ENCODE results near the gene CACNA1A.

CACNA1A gene

DNA sequence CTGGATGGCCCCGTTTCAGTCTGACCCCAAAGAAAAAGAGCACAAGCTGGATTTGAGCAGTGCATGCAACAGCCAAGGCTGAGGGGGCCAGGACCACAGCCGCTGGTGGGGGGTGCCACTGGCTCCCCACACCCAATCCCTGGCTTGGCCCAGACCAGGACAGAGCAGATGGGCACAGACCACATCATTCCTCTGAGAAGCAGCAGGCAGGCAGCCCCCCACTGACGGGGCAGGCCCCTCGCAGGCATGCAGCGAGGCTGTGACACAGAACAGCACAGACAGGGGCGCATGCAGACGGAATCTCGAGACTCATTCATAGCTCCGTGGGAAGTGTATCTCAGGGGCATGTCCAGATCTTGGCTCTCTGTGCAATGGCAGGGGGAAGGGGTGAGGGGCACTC lies 281.2 kb downstream of the CACNA1A start:
- Histone ChIP-seq H2BK12ac (ENCODE audit: low read length in 2 of 2) (no peak overlapping the region), H2AFZ (ENCODE audit: low read depth, low read length) (no peak overlapping the region), H3K9ac (ENCODE audit: low read length) (no peak overlapping the region), H2BK5ac (ENCODE audit: low read depth, low read length, poor library complexity, severe bottlenecking) (no peak overlapping the region), H2BK15ac (ENCODE audit: low read depth, poor library complexity, severe bottlenecking) (no peak overlapping the region), H3K4me3 (ENCODE audit: insufficient read depth in 1 of 2, low read depth in 1 of 2, low read length in 2 of 2) (no peak overlapping the region), H3K9me3 (ENCODE audit: control insufficient read depth, low read length) (peaks cover 4% of the 10 kb centered on the region), H3K4ac (ENCODE audit: low read depth in 1 of 2, low read length in 2 of 2) (no peak overlapping the region), H3K23ac (ENCODE audit: low read length in 2 of 2) (no peak overlapping the region), H3K27me3 (ENCODE audit: control insufficient read depth in 1 of 2, insufficient read depth in 1 of 2, low read length in 2 of 2) (peaks cover 0 to 18% of the 10 kb centered on the region in 2 experiments), H3K27ac (ENCODE audit: low read length, poor library complexity, severe bottlenecking) (no peak overlapping the region), H3K36me3 (ENCODE audit: control insufficient read depth in 1 of 2, insufficient read depth in 2 of 2, low read depth in 1 of 2, low read length in 2 of 2) (peaks cover 0 to 26% of the 10 kb centered on the region in 2 experiments), H3K4me2 (ENCODE audit: low read length, poor library complexity, severe bottlenecking) (no peak overlapping the region), H3K79me1 (replicated peaks; ENCODE audit: low read length, poor library complexity, severe bottlenecking) (no peaks in the 10 kb centered on the region), H2BK120ac (ENCODE audit: low read depth, low read length) (no peak overlapping the region), H3K14ac (ENCODE audit: low read length in 2 of 2) (peak overlapping the region in 1 of 2 experiments; percentile 12), H2AK5ac (ENCODE audit: low read length, severe bottlenecking) (no peak overlapping the region), H3K4me1 (ENCODE audit: control insufficient read depth, insufficient read depth, low read depth, low read length) (no peaks in the 10 kb centered on the region), H3K18ac (ENCODE audit: low read depth in 1 of 2, low read length in 2 of 2) (no peak overlapping the region), H4K91ac (ENCODE audit: low read length) (no peak overlapping the region), H4K8ac (ENCODE audit: low read length) (no peak overlapping the region)
- 76% methylated on average over 9 of the region's 9 CpGs for WGBS
- no peak for DNase-seq

DNA sequence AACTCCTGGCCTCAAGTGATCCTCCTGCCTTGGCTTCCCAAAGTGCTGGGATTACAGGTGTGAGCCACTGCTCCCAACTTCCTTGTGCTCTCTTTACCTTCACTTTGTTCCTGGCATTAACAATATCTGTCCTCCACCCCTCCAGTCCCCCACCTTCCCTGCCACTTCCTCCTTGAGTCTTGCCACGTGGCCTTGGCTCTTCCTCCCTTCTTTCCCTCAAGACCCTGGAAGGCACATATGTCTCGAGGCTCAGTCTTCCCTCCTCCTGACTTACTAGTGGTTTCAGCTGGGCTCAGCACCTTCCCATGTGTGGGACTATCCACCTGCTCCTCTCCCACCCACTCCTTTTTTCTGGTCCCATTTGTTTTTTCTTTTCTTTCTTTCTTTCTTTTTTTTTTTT lies 285.4 kb downstream of the CACNA1A start:
- Histone ChIP-seq H3K4me1 (ENCODE audit: control insufficient read depth, insufficient read depth, low read depth, low read length) (peaks cover 2% of the 10 kb centered on the region), H3K18ac (ENCODE audit: low read depth in 1 of 2, low read length in 2 of 2) (no peak overlapping the region), H3K14ac (ENCODE audit: low read length in 2 of 2) (no peak overlapping the region), H3K27me3 (ENCODE audit: control insufficient read depth in 1 of 2, insufficient read depth in 1 of 2, low read length in 2 of 2) (peaks cover 0 to 5% of the 10 kb centered on the region in 2 experiments), H2BK15ac (ENCODE audit: low read depth, poor library complexity, severe bottlenecking) (no peak overlapping the region), H3K4me3 (ENCODE audit: insufficient read depth in 1 of 2, low read depth in 1 of 2, low read length in 2 of 2) (no peak overlapping the region), H2BK5ac (ENCODE audit: low read depth, low read length, poor library complexity, severe bottlenecking) (no peak overlapping the region), H3K9me3 (ENCODE audit: control insufficient read depth, low read length) (peaks cover 4% of the 10 kb centered on the region), H3K27ac (ENCODE audit: low read length, poor library complexity, severe bottlenecking) (no peak overlapping the region), H3K79me1 (replicated peaks; ENCODE audit: low read length, poor library complexity, severe bottlenecking) (no peaks in the 10 kb centered on the region), H4K8ac (ENCODE audit: low read length) (no peak overlapping the region), H3K36me3 (ENCODE audit: control insufficient read depth in 1 of 2, insufficient read depth in 2 of 2, low read depth in 1 of 2, low read length in 2 of 2) (peaks cover 0 to 23% of the 10 kb centered on the region in 2 experiments), H2AFZ (ENCODE audit: low read depth, low read length) (no peak overlapping the region), H2AK5ac (ENCODE audit: low read length, severe bottlenecking) (no peak overlapping the region), H4K91ac (ENCODE audit: low read length) (no peak overlapping the region), H3K9ac (ENCODE audit: low read length) (no peak overlapping the region), H2BK120ac (ENCODE audit: low read depth, low read length) (no peak overlapping the region), H2BK12ac (ENCODE audit: low read length in 2 of 2) (no peak overlapping the region), H3K4me2 (ENCODE audit: low read length, poor library complexity, severe bottlenecking) (no peak overlapping the region), H3K4ac (ENCODE audit: low read depth in 1 of 2, low read length in 2 of 2) (no peak overlapping the region), H3K23ac (ENCODE audit: low read length in 2 of 2) (no peak overlapping the region)
- no peak for DNase-seq
- 58% methylated on average over 2 of the region's 2 CpGs for WGBS

DNA sequence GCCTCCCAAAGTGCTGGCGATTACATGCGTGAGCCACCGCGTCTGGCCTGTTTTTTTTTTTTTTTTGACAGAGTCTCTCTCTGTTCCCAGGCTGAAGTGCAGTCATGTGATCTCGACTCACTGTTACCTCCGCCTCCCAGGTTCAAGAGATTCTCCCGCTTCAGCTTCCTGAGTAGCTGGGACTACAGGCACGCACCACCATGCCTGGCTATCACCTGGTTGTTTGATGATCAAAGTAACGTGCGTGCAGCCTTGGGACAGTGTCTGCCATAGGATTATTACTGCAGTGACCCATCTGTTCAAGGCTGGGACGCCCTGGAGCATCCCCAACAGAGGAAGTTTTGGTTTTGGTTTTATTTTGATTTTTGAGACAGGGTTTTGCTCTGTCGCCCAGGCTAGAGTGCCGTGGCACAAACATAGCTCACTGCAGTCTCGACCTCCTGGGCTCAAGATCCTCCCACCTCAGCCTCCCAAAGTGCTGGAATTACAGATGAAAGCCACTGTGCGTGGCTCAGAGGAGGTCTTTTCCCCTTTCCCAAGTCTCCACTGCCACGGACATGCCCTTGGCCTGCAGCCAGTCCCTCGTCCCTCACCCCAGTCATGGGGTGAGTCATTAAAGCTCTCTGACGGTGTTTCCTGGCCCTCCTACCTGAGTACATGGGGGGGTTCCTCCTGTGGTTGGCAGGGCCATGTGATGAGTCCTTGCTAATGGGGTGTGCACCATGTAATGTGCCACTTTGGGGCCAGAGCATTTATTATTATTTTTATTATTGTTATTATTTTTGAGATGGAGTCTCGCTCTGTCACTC lies 290.5 kb downstream of the CACNA1A start:
- no peak overlapping the region for H2BK5ac ChIP-seq (ENCODE audit: low read depth, low read length, poor library complexity, severe bottlenecking)
- no peak overlapping the region for H3K18ac ChIP-seq (ENCODE audit: low read depth in 1 of 2, low read length in 2 of 2)
- no peaks in the 10 kb centered on the region for H3K79me1 ChIP-seq (replicated peaks; ENCODE audit: low read length, poor library complexity, severe bottlenecking)
- H3K9me3 ChIP-seq (ENCODE audit: control insufficient read depth, low read length) = peaks cover 4% of the 10 kb centered on the region
- H4K8ac ChIP-seq (ENCODE audit: low read length) = no peak overlapping the region
- no peak overlapping the region for H3K23ac ChIP-seq (ENCODE audit: low read length in 2 of 2)
- H3K4me1 ChIP-seq (ENCODE audit: control insufficient read depth, insufficient read depth, low read depth, low read length) = peaks cover 3% of the 10 kb centered on the region
- H3K4ac ChIP-seq (ENCODE audit: low read depth in 1 of 2, low read length in 2 of 2) = no peak overlapping the region
- no peak overlapping the region for H3K14ac ChIP-seq (ENCODE audit: low read length in 2 of 2)
- no peak for DNase-seq
- H3K9ac ChIP-seq (ENCODE audit: low read length) = no peak overlapping the region
- no peak overlapping the region for H3K4me2 ChIP-seq (ENCODE audit: low read length, poor library complexity, severe bottlenecking)
- no peak overlapping the region for H2BK12ac ChIP-seq (ENCODE audit: low read length in 2 of 2)
- H3K36me3 ChIP-seq (ENCODE audit: control insufficient read depth in 1 of 2, insufficient read depth in 2 of 2, low read depth in 1 of 2, low read length in 2 of 2) = peaks cover 0 to 12% of the 10 kb centered on the region in 2 experiments
- 82% methylated on average over 17 of the region's 19 CpGs for WGBS
- H3K4me3 ChIP-seq (ENCODE audit: insufficient read depth in 1 of 2, low read depth in 1 of 2, low read length in 2 of 2) = no peak overlapping the region
- H2BK15ac ChIP-seq (ENCODE audit: low read depth, poor library complexity, severe bottlenecking) = no peak overlapping the region
- no peak overlapping the region for H4K91ac ChIP-seq (ENCODE audit: low read length)
- H2BK120ac ChIP-seq (ENCODE audit: low read depth, low read length) = no peak overlapping the region
- no peak overlapping the region for H2AFZ ChIP-seq (ENCODE audit: low read depth, low read length)
- H3K27me3 ChIP-seq (ENCODE audit: control insufficient read depth in 1 of 2, insufficient read depth in 1 of 2, low read length in 2 of 2) = no peaks in the 10 kb centered on the region
- no peak overlapping the region for H3K27ac ChIP-seq (ENCODE audit: low read length, poor library complexity, severe bottlenecking)
- H2AK5ac ChIP-seq (ENCODE audit: low read length, severe bottlenecking) = no peak overlapping the region

DNA sequence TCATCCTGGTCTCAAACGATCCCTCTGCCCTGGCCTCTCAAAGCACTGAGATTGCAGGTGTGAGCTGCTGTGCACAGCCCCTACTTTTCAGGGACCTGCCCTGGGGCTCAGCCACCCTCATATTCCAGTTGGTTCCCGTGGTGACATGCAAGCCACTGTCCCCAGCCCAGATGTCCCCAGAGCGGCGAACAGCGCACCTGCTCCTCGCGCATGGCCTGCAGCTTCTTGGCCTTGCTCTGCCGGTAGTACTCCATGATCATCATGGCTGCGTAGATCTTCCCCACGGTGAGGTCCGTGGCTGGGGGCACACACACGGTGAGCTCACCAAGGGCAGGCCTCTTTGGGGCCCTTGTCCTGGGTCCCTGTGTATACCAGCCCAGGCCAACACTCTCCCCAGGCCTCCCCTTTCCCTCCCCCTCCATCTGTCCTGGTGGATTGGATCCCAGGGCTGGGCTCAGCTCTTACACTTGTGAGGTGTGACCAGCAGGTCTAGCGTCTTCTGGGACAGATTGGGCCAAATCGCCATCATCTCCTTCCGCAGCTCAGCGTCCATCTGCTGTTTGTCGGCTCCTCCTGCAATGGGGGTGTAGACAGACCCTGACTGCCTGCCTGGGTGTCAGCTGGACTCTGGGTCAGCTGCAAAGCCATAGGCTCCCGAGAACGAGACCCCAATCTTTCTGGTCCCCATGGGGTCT lies 292.1 kb downstream of the CACNA1A start:
- peaks cover 3% of the 10 kb centered on the region for H3K4me1 ChIP-seq (ENCODE audit: control insufficient read depth, insufficient read depth, low read depth, low read length)
- H3K23ac ChIP-seq (ENCODE audit: low read length in 2 of 2) = no peak overlapping the region
- no peak overlapping the region for H3K9ac ChIP-seq (ENCODE audit: low read length)
- H2BK5ac ChIP-seq (ENCODE audit: low read depth, low read length, poor library complexity, severe bottlenecking) = no peak overlapping the region
- H2BK15ac ChIP-seq (ENCODE audit: low read depth, poor library complexity, severe bottlenecking) = no peak overlapping the region
- H4K91ac ChIP-seq (ENCODE audit: low read length) = no peak overlapping the region
- H4K8ac ChIP-seq (ENCODE audit: low read length) = no peak overlapping the region
- H2AK5ac ChIP-seq (ENCODE audit: low read length, severe bottlenecking) = no peak overlapping the region
- H2BK12ac ChIP-seq (ENCODE audit: low read length in 2 of 2) = no peak overlapping the region
- no peaks in the 10 kb centered on the region for H3K27me3 ChIP-seq (ENCODE audit: control insufficient read depth in 1 of 2, insufficient read depth in 1 of 2, low read length in 2 of 2)
- H3K14ac ChIP-seq (ENCODE audit: low read length in 2 of 2) = no peak overlapping the region
- H3K27ac ChIP-seq (ENCODE audit: low read length, poor library complexity, severe bottlenecking) = no peak overlapping the region
- H3K4ac ChIP-seq (ENCODE audit: low read depth in 1 of 2, low read length in 2 of 2) = no peak overlapping the region
- H3K36me3 ChIP-seq (ENCODE audit: control insufficient read depth in 1 of 2, insufficient read depth in 2 of 2, low read depth in 1 of 2, low read length in 2 of 2) = peaks cover 0 to 6% of the 10 kb centered on the region in 2 experiments
- WGBS = 86% methylated on average over 19 of the region's 19 CpGs
- no peak overlapping the region for H2AFZ ChIP-seq (ENCODE audit: low read depth, low read length)
- H3K4me2 ChIP-seq (ENCODE audit: low read length, poor library complexity, severe bottlenecking) = no peak overlapping the region
- H3K79me1 ChIP-seq (replicated peaks; ENCODE audit: low read length, poor library complexity, severe bottlenecking) = no peaks in the 10 kb centered on the region
- no peak overlapping the region for H2BK120ac ChIP-seq (ENCODE audit: low read depth, low read length)
- no peak for DNase-seq
- no peak overlapping the region for H3K18ac ChIP-seq (ENCODE audit: low read depth in 1 of 2, low read length in 2 of 2)
- H3K9me3 ChIP-seq (ENCODE audit: control insufficient read depth, low read length) = no peaks in the 10 kb centered on the region
- H3K4me3 ChIP-seq (ENCODE audit: insufficient read depth in 1 of 2, low read depth in 1 of 2, low read length in 2 of 2) = no peak overlapping the region

Measured in mesenchymal stem cell (in vitro differentiated cells and primary cell).